Lower lobe of right lung (tissue), 2 donors: Measurements from ENCODE around the gene TUBA1C. TPM values are rescaled to one million over a fixed set of nuclear protein-coding genes. Genes with fewer than 3 reads are reported as not detected.

Experiments used
- ATAC-seq, 2 donors: fragments of 200-7000 bp; cut with Tn5 transposase; one replicate each; pipeline ENCODE4 v1.9.1; 2020 to 2022; ENCODE audit warnings: mild to moderate bottlenecking in 2 of 2, moderate library complexity in 2 of 2
- DNase-seq: peaks from one replicate; pipeline ENCODE4 v3.0.0-alpha.2; 2020
- H3K27ac ChIP-seq: fragments of 200-600 bp; one replicate; pipeline ENCODE4 v1.8.0; 2022
- H3K27me3 ChIP-seq: fragments of 200-600 bp; one replicate; pipeline ENCODE4 v1.8.0; 2022; ENCODE audit warnings: low read depth
- H3K36me3 ChIP-seq: fragments of 200-600 bp; one replicate; pipeline ENCODE4 v1.8.0; 2022; ENCODE audit warnings: mild to moderate bottlenecking
- H3K4me1 ChIP-seq: fragments of 200-600 bp; one replicate; pipeline ENCODE4 v1.8.0; 2022
- H3K4me3 ChIP-seq: fragments of 200-600 bp; one replicate; pipeline ENCODE4 v1.8.0; 2022; ENCODE audit warnings: mild to moderate bottlenecking
- H3K9me3 ChIP-seq: fragments of 200-600 bp; one replicate; pipeline ENCODE4 v1.8.0; 2022
- intact Hi-C: fragments of 100-400 bp; cut with DNase I; formaldehyde crosslinking; loops from one replicate; pipeline ENCODE4 v1.11.0; 2022
- total RNA-seq: library from RNA; stranded (reverse); fragmentation: NEBNext Ultra II Directional; extraction: Animal tissue kit (Norgen Biotek cat#: 25700); gene quantifications from one replicate; pipeline ENCODE4 v1.2.1, GENCODE V29; 2021
- TF ChIP-seq, protein P1 (sequence below): fragments of 200-600 bp; IDR thresholded peaks from one replicate; pipeline ENCODE4 v1.8.0; 2022; ENCODE audit warnings: antibody characterized with exemption, mild to moderate bottlenecking
- donor health status: DM: no; HTN: yes; CAD: no; lungs with severe emphysema.

TUBA1C gene
- total RNA-seq, 1 donor from 2014 or later, result 96.0 TPM

DNA sequence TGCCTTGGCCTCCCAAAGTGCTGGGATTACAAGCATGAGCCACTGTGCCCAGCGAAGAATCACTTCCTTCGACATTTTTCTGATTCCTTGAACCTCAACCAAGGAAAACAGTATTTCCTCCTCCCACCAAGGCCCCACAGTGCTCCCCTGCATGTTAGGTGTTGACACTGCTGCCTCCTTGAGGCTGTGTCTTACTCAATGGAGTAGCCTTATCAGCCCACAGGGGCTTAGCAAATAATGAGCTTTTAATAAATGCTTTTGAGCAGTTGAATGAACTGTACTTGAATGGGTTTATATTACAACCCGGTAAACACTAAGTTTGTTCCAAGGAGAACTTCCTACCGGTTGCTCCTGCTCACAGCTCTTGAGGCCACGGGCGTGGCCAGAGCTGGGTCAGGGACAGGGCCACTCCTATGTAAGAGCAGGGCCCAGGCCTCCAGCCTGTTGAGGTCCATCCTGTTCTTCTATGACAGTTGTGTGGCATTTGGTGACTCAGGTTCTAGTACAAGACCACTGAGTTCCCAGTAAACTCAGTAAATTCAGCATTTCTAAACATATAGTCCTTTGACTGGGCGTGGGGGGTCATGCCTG lies 39.2 kb upstream of the TUBA1C start:
- Histone ChIP-seq H3K27ac (peak overlapping the region; percentile 59), H3K27me3 (no peaks in the 10 kb centered on the region), H3K4me1 (peaks cover 35% of the 10 kb centered on the region), H3K9me3 (no peaks in the 10 kb centered on the region), H3K36me3 (no peaks in the 10 kb centered on the region), H3K4me3 (no peak overlapping the region)
- TF ChIP-seq, protein P1, sequence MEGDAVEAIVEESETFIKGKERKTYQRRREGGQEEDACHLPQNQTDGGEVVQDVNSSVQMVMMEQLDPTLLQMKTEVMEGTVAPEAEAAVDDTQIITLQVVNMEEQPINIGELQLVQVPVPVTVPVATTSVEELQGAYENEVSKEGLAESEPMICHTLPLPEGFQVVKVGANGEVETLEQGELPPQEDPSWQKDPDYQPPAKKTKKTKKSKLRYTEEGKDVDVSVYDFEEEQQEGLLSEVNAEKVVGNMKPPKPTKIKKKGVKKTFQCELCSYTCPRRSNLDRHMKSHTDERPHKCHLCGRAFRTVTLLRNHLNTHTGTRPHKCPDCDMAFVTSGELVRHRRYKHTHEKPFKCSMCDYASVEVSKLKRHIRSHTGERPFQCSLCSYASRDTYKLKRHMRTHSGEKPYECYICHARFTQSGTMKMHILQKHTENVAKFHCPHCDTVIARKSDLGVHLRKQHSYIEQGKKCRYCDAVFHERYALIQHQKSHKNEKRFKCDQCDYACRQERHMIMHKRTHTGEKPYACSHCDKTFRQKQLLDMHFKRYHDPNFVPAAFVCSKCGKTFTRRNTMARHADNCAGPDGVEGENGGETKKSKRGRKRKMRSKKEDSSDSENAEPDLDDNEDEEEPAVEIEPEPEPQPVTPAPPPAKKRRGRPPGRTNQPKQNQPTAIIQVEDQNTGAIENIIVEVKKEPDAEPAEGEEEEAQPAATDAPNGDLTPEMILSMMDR, result peak; percentile 15
- ATAC-seq (peak; percentile 94 to 95), DNase-seq (peak; percentile 88)
- intact Hi-C loops, result no loop called here

DNA sequence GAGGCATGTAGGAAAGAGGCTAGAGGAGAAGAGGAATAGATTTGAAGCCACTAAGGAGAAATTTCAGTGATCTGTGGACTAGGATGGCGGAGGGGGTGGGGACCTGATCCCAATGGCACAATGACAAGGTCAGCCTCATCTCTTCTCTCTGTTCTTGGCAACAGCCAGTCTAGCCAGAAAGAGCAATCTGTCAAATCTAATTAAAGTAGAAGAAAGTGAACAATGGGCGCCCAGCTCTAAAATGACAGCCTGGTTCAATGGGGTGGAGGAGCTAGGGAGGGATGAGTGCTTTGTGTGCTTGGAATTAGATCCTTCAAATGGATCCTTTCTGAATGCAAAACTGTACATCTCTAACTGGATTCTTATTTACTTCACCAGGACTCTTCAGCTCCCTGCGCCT lies 37.2 kb upstream of the TUBA1C start:
- TF ChIP-seq, protein P1, result no peak
- no peaks in the 10 kb centered on the region for H3K27me3 ChIP-seq
- DNase-seq (no peak), ATAC-seq (no peak)
- peaks cover 41% of the 10 kb centered on the region for H3K4me1 ChIP-seq
- H3K36me3 ChIP-seq, result no peaks in the 10 kb centered on the region
- H3K27ac ChIP-seq, result no peak overlapping the region
- intact Hi-C loops, result no loop called here
- no peaks in the 10 kb centered on the region for H3K9me3 ChIP-seq
- H3K4me3 ChIP-seq, result no peak overlapping the region

DNA sequence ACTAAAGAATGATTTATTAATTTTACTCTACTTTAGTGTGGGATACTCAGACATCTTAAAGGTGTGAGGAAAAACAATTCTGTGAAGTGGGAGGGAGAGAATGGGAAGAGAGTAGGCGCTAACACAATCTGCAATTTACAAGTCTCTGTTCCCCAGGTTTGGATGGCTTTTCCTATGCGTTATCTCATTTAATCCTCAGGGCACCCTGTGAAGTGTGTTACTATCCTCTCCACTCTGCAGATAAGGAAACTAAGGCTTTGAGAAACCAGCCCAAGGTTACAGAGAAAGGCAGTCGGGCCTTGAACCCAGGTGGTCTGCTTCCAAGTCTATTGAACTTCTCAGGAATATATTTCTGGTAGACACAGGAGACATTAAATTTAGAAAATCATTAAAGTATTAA lies 36.2 kb upstream of the TUBA1C start:
- intact Hi-C loops, result no loop called here
- Histone ChIP-seq H3K27ac (no peak overlapping the region), H3K9me3 (no peaks in the 10 kb centered on the region), H3K36me3 (no peaks in the 10 kb centered on the region), H3K4me3 (no peak overlapping the region), H3K4me1 (peaks cover 41% of the 10 kb centered on the region), H3K27me3 (no peaks in the 10 kb centered on the region)
- TF ChIP-seq, protein P1, result no peak
- ATAC-seq (no peak), DNase-seq (no peak)

DNA sequence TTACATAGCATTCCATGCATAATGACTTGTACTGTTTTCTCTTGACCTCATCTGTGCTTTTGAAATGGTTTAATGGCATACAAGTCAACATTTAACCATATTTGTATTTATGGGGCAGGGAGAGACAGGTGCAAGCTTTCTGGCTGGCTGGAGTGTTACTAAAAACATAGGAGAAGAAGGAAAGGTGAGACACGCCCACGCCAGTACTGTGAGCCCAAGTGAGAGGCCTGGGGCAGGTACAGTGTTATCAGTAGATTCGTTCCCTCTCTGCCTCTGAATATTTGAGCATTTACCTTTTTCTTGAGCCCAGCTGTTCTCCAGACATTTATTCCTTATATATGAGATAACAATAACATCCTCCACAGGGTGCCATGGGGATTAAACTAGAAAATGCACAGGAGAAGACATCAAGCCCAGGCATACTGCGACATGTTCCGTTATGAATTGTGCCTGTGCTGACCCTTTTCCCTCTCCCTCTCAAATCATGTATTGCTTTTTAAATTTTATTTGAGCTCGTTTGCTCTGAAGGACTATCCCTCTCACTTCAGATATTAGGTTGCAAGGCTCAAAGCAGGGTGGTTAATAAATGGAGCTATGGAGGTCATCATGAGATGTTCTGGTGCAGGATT lies 34.6 kb upstream of the TUBA1C start:
- H3K27ac ChIP-seq, result peak overlapping the region; percentile 15
- no peaks in the 10 kb centered on the region for H3K36me3 ChIP-seq
- H3K4me1 ChIP-seq, result peaks cover 41% of the 10 kb centered on the region
- H3K9me3 ChIP-seq, result no peaks in the 10 kb centered on the region
- TF ChIP-seq, protein P1, result no peak
- H3K27me3 ChIP-seq, result no peaks in the 10 kb centered on the region
- H3K4me3 ChIP-seq, result no peak overlapping the region
- intact Hi-C loops, result no loop called here
- DNase-seq (no peak), ATAC-seq (no peak)

DNA sequence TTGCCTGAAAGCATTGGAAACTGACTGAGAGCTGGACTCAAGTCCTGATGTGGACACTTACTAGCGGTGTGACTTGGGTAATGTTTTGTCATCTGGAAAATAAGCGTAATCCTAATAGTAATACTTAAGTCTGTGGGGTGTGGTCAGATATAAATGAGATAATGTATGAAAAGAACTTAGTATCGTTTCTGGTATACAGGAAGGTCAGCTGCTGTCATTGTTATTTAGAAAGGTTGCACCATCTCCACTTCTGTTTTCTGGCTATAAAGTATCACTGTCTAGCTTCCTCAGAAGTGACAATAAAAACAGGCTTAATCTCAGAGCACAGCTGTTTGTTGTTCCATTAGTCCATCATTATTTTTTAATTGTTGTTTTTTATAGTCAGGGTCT lies 34.1 kb upstream of the TUBA1C start:
- no peak overlapping the region for H3K4me3 ChIP-seq
- intact Hi-C loops, result no loop called here
- no peaks in the 10 kb centered on the region for H3K36me3 ChIP-seq
- TF ChIP-seq, protein P1, result no peak
- H3K27ac ChIP-seq, result peak overlapping the region; percentile 33
- ATAC-seq (peak in 1 of 2 donors; percentile 5), DNase-seq (no peak)
- peaks cover 41% of the 10 kb centered on the region for H3K4me1 ChIP-seq
- H3K9me3 ChIP-seq, result no peaks in the 10 kb centered on the region
- H3K27me3 ChIP-seq, result no peaks in the 10 kb centered on the region
